T-helper 9 cell (primary cell): Measurements from ENCODE around the gene CBX4.
A peak's percentile ranks its signal among the peaks of the same experiment; 100 is the strongest.

Experiments used
- DNase-seq: peaks from one replicate; pipeline ENCODE4 v3.0.0-alpha.2; 2020
- total RNA-seq, 2 donors: gene quantifications; one replicate each; lab custom pipeline; 2026; lab: John Stamatoyannopoulos, UW

CBX4 gene
- total RNA-seq = 30.9 to 125 reads per million in 2 donors

DNA sequence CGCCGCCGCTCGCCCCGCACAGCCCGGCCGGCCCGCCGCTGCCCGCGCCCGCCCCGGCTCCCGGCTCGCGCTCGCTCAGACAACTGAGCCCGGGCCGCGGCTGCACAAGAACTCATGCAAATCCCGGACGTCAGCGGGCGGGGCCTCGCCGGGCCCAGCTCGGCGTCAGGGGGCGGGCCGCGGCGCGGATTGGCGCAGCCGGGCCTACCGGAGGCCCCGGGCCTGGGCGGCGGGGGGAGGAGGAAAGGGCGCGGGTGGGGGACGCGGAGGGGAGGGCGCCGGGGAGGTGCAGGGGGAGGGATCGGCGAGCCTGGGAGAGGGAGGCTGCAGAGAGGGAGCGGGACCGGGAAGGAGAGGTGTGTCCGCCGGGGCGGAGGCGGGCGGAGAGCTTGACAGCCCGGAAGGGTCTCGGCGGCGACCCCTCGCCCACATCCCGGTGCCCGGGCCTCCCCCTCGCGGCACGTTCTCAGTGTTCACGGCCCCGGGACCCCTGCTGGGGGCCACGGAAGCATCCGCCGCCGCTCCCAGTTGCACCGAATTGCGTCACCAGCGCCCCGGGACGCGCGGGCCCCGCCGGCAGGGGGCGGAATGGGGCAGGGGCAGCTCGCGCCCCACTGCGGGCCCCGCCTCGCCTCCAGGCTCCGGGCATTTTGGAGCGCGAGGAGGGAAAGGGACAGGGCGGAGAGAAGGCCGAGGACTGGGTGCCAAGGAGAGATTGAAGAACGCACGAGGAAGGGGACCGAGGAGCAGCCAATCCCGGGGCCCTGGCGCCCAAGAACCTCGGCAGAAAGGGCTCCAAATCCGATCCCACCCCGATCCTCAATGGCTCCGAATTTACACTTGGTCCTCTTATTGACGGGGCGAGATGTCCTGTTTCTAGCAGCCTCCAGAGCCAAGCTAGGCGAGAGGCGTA is at the start of gene CBX4:
Gene CBX4 (minus strand): TSS at position 85 of the 913 bp plus-strand sequence. CDS start 189 bp downstream, outside the sequence.
- DNase-seq = peak; percentile 87

DNA sequence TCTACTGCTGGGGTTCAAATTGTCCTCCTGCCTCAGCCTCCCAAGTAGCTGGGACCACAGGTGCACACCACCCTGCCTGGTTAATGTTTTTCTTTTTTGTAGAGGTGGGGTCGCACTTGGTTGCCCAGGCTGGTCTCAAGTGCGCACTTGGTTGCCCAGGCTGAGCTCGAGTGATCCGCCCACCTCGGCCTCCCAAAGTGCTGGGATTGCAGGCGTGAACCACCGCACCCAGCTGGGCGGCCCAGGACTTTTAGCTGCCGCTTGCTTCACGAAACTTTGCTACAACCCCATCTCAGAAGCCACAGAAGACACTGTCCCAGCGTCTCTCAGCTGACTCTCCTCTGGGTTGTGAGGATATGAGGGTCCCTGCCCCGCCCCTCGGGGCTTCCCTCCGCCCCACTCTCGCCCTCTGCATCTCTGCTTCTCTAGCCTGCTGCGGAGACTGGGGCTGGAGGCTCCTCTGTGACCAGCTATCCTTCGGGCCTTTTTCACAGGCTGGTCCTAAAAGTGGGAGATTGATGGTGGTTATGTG is 48.8 kb upstream of the CBX4 start:
- DNase-seq = no peak

DNA sequence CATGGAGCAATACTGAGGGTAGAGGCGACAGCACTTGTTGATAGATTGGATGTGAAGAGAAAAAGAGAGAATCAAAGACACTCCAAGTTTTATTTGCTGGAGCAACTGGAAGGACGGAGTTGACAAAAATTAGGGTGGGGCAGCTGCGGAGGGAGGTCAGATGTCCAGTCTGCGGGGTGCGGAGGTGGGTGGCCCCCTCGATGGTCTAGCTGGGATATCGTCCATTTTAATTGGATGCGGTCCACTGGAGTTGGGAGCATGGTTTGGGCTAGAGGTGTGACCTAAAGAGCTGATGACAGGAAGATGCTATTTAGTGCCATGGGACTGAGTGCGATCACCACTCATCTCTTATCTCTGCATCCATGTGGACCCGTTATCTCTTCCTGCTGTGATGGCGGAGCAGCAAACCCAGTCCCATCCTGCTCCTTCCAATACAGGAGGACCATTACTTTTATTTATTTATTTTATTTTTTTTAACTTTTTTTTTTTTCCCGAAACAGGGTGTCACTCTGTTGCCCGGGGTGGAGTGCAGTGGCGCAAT is 48.3 kb upstream of the CBX4 start:
- DNase-seq = no peak

DNA sequence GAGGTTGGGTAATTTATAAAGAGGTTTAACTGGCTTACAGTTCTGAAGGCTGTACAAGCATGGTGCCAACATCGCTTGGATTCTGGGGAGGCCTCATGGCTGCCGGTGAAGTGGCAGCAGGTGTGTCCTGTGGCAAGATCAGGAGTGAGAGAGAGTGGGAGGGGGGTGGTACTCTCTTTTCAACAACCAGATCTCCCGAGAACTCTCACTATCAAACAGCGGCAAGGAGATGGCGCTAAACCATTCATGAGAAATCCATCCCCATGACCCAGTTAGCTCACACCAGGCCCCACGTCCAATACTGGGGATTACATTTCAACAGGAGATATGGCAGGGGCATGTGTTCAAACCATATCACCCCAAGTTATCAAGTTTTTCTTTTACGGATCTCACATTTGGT is 44.0 kb upstream of the CBX4 start:
- DNase-seq = no peak

DNA sequence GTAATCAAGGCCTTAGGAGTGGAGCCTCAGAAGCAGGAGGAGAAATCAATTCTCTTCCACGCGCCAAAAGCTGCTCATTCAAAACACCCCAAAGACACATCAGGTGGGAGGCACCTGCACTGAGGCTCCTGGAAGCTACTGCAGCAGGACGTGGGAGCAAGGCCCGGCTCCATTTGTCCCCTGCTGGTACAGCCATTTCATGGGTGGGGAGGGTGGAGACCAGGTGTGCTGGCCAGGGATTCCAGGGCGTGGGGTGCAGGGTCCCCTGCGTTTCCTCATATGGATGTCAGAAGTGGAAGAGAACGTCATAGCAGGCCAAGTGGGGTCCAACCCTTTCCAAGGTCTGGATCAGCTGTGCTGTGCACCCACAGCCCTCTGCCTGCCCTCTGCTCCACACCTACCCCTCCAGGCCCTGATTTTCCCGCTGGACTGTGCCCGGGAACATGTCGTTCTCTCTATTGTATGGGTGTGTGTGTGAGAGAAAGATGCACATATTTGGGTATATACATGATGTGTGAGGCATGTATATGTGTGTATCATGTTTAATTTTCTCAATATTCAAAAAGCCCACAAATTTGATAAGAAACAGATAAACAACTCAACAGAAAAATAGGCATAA is 39.2 kb upstream of the CBX4 start:
- DNase-seq = no peak

DNA sequence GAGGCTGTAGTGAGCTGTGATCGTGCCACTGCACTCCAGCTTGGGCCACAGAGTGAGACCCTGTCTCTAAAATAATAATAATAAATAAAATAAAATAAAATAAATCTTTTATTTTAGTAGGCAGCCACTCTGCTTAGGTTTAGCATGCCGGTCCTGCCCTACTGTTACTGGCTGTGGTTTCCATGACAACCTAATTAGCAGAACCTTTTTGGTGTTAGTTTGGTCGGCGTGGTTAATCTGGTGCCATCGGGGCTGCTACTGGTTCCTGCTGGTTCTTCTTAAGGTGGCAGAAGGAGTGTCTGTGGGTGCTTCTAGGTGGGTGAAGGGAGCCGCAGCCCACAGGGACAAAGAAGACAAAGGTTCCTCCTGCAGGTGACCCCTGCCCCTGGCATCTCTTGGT is 37.8 kb upstream of the CBX4 start:
- DNase-seq = no peak

DNA sequence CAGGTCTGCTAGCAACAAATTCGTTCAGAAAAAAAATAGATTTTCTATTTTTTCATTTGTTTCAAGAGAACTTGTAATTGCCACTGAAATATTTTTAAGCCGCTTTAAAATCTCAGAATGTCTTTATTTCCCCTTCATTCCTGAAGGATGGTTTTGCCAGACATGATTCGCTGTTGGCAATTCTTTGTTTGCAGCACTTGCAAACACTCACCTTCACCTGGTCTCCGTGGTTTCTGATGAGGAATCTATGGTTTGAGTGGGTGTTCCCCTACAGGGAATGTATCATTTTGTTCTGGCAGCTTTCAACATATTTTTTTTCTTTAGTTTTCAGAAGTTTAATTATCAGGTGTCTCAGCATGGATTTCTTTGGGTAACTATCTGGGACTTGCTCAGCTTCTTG is 36.3 kb upstream of the CBX4 start:
- DNase-seq = no peak

DNA sequence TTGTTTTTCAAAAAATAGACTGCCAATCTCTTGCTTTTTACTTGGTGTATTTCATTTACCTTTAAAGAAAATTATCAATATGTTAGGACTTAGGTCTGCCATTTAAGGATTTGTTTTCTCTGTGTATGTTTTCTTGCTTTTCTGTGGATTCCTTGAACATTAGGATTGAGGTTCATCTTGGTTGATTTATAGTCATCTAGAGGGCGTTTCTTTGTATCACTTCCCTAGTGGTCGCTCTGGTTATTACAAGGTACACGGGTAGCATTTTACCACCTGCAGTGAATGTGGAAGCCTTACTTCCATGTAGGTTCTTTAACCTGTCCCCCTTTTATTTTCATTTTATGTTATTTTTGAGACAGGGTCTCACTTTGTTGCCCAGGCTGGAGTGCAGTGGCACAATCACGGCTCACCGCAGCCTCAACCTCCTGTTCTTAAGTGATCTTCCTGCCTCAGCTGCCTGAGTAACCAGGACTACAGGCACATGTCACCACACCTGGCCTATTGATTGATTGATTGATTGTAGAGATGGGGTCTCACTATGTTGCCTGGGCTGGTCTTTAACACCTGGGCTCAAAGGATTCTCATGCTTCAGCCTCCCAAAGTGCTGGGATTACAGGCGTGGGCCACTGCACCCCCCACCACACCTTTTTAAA is 35.2 kb upstream of the CBX4 start:
- no peak for DNase-seq

DNA sequence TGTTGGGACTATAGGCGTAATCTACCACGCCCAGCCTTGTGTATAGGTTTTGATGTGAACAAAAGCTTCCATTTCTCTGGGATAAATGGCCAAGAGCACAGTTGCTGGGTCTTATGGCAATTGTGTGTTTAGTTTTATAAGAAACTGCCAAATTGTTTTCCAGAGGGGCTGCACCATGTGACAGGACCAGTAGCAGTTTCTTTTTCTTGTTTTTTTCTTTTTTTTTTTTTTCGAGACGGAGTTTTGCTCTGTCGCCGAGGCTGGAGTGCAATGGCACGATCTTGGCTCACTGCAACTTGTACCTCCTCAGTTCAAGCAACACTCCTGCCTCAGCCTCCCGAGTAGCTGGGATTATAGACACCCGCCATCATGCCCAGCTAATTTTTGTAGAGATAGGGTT is 34.3 kb upstream of the CBX4 start:
- no peak for DNase-seq

DNA sequence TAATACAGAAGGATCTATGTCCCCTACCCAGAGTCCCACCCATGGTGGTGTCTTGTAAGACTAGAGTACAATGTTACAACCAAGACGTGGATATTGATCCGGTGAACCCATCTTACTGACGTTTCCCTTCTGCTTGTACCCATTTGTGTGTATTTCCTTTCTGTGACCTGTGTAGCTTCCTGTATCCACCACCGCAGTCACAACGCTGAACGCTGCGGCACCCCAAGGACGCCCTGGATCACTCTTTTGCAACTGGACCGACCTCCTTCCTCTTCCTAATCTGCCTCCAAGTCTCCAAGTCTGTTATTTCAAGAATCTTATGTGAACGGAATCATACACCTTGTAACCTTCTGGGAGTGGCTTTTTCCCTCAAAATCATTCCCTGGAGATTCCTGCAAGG is 33.5 kb upstream of the CBX4 start:
- no peak for DNase-seq

DNA sequence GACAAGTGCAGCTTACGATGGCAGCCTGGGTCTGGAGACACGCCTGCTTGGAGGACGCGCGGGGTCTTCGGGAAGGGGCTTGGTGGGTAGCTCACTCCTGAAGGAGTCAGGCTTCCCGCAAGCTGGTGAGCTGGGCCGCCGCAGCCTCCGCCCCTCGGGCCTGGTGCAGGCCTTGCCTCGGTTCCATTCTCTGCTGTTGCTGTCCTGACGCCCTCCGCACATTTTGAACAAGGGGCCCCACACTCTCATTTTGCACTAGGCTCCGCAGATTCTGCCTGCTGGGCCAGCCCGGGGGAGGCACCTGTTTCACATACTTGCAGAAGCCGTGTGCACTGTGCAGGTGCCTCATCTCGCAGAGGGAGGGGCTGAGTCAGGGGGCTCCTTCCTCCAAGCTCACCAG is 31.9 kb upstream of the CBX4 start:
- DNase-seq = no peak

DNA sequence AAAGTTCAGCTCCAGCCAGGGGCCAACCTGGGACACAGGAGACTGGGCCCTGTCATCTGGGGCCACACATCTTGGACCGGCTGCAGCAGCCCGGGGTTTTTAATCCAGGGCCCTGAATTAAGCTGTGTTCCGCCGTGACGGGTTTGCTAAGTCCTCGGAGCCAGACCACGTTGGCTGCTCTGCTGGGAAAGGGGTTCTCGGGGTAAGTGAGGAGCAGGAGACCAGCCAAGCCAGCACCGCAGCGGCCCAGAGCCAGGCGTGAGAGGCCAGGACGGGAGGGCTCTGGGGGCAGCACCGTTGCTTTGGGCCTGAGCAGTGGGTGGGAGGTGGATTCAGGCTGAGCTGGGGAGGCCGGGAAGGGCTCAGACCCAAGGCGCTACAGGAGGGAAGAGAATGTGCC is 31.3 kb upstream of the CBX4 start:
- no peak for DNase-seq

DNA sequence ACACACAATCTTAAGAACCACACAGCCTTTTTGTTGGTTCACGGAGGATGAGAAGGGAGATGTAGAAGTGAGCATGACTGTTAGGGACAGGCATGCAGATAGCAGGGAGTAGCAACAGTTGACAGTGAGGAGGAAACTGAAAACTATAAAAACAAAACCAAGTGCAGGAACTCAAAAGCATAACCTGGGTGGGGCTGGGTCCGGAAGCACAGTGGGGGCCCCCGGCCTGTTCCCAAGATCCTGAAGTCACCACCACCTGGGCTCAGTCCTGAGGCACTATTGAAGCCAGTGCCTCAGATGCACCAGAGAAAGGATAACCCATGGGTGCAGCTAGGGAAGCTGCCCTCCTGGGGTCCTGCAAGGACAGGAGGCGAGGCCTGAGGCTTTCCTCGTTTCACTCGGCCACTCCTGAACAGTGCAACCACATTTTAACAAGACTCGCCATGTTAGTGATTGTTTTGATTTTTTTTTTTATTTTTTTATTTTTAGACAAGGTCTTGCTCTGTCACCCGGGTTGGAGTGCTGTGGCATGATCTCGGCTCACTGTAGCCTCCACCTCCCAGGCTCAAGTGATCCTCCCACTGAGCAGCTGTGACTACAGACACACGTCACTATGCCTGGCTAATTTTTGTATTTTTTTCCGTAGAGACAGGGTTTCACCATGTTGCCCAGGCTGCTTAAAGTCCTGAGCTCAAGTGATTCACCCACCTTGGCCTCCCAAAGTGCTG is 27.7 kb upstream of the CBX4 start:
- DNase-seq = no peak

DNA sequence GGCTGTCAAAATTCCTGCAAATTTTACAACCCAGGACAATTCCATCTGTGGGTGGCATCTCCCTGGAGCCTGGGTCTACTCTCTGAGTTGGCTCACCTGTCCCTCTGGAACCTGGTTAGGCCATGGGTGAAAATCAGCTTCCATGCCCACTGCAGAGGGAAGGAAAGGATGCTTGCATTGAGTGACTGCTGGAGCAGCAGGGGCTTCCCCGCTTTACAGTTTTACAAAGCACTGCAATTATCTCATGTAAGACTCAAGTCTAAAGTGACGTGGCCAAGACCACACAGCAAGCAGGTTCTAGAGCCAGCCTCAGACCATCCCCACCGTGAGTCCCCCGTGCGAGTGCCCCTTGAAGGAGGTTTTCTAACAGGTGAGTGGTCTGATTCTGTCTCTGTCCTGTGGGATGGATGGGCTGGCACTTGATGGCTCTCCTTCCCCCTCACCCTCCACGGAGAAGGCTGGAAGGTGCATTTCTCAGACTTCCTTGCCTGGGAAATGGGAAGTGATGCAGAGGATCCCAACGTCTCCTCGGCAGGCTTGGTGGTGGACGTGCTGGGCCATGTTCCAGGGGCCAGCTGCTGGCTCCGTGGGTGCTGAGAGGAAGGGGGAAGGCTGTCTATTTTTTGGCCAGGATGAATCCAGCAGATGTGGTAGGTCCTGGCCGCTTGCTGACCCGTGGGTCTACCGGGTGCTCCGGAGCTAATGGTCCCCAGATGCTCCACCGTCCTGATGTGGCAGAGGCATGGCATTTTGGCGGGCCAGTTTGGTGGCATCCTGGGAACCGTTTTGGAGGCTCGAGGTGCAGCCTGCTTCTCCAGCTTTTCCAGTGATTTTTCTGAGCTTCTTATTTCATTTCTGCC is 26.3 kb upstream of the CBX4 start:
- DNase-seq = no peak

DNA sequence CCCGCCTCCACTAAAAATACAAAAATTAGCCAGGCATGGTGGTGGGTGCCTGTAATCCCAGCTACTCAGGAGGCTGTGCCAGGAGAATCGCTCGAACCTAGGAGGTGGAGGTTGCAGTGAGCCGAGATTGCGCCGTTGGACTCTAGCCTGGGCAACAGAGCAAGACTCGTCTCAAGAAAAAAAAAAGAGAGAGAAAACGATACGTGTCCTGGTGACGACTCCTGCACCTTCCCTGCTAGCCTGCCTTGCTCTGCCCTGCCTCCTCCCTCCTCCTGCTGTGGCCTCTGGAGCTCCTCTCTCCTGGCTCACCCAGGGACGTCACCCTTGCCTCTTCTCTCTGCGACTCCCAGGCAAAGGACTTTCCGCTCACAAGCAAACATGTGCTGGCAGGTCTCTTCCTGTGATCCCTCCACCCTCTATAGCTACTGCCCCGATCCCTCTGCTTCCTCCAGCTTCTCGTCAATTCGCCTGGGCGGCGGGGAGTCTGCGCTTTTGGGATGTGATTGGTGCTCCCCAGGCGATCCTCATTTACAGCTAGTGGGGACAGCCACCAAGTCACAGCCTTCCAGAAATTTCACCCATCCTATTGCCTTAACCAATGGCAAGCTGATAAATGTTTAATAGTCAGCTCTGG is 25.5 kb upstream of the CBX4 start:
- no peak for DNase-seq

DNA sequence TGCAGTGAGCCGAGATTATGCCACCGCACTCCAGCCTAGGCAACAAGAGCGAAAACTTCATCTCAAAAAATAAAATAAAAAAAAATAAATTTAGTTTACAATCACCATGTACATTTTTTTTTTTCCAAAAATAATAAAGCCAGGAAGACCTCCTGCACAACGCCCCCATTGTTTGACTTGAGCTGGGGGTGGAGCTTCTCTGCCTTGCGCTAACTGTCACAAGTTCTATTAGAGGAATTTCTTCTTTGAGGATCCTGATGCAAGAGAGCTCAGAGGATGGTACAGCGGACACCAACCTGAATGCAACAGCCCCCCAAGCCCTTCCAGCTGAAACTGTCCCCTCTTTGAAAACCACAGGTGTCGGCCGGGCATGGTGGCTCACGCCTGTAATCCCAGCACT is 24.9 kb upstream of the CBX4 start:
- no peak for DNase-seq

DNA sequence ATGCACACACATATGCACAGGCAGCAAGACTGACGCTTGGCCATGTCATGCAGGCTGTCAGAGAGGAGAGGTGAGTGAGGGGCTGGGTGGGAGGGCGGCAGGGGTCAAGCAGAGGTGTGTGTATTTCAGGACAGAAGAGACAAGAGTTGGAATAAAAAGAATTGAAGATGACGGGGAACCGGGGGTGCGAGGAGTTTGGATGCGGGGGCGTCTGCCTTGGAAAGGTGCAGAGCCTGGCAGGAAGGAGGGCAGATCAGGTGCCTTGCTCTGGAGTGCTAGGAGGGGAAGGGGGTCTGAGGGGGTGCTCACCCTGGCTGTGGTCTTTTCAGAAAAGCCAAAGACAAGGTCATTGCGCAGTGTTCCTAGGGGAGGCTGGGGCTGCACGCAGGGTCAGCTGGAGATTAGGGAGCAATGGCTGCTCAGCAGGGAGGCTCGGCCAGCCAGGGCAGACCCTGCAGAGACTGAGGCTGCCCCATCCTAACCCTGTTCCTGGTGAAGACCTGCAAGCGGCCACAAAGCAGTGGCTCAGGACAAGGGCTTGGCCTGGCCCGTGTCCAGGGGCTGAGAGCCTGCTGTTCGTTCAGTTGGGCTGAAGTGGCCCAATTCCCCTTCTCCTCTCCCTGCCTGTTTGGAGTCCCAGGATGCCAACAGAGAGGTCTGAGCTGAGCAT is 23.7 kb upstream of the CBX4 start:
- DNase-seq = no peak

DNA sequence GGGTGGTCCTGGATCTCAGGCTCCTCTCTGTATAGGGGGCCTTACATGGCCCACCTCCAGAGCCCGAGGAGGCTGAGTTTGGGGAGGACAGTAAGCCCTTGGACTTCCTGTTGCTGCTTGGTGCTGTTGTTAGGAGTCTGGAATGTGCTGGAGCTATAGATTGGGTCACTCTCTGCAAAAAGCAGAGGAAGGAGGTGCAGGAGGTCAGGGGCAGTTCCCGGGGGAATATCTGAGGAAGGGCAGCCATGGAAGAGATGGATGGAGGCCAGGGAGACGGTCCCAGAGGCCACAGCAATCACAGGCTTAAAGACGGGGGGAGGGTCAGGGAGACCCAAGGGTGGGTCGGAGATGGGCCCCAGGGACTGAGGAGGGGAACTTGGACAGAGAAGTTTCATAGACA is 23.0 kb upstream of the CBX4 start:
- DNase-seq = no peak

DNA sequence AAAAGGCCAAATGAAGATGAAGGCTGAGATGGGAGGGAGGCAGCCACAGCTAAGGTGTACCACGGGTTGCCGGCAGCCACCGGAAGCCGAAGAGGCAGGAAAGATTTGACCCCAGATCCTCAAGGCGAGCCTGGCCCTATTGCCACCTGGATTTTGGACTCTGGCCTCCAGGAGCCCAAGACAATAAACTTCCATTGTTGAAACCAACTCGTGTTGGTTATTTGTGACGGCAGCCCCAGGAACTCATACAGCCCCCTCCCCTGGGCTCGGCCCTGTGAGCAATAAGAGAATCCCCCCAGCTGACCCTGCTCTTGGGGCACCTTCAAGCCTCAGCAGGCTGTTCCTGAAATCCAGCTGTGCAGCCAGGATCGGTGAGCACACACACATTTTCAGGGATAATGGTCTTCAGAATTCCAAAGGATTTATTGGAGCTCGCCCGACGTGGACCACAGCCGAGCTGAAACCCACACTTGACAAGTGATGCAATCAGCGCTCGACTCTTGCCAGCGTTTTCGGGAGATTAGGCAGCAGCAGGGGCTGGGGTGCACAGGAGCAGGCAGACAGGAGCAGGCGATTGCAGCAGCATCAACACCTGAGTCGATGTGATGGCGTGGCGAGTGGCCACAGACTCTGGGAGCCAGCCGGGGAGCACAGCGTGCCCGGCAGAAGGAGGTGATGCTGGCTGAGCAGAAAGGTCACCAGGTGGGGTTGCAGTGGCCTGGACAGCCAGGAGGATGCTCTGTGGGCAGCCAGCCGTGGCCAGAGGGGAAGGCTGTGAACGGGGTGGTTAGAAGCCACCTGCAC is 22.4 kb upstream of the CBX4 start:
- no peak for DNase-seq
